Measurements from ENCODE around the gene MBNL2. TPM values are rescaled to one million over a fixed set of nuclear protein-coding genes. Genes with fewer than 3 reads are reported as not detected.
A peak's percentile ranks its signal among the peaks of the same experiment; 100 is the strongest.

MBNL2 gene
- total RNA-seq, 1 experiment from 2014 or later, result 0.85 TPM

DNA sequence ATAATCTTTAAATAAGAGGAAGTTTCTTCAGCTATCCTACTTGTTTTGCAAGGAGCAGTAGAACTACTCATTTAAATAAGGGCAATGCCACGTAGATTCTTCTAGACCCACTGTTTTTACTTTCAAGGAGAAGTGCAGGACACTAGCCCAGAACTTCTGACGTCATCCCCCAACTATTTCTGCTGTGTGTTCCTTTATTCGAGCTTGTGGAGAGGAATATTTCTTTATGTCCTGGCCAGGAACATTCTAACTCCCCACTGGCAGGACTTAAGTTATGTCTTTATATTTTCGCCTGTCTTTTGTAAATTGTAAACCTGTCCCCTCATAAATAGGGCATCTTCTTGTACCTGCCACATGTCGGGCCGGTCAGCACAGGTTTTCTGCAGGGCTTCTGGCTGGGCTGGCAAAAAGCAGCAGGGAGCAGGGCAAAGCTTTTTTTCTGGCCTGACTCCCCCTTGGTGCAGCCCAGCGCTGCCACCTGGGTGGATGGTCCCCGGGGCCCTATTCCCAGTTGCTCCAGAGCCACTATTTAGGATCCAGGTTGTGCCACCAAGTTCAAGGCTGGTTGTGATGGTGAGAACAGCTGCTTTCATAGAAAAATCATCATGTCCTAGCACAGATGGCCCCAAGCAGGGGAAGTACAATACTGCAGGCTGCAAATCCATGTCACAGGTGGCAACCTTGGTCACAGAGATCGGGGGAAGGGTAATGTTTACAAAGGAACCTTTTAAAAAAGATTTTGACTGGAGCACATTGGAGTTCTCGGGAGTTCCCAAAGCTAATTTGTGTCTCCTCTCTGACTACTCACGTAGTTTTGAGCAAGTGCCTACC is 1.8 kb downstream of the MBNL2 start:
- DNase-seq (ENCODE audit: low spot score) (no peak), ATAC-seq (no peak)
- H3K9me3 Mint-ChIP-seq, result no peaks in the 10 kb centered on the region
- peak; percentile 36; the same call in 1 of the 2 replicates for TF ChIP-seq ZNF423 (CRISPR knock-in tag; IDR thresholded peaks at IDR 0.05)
- TF ChIP-seq, protein P1, sequence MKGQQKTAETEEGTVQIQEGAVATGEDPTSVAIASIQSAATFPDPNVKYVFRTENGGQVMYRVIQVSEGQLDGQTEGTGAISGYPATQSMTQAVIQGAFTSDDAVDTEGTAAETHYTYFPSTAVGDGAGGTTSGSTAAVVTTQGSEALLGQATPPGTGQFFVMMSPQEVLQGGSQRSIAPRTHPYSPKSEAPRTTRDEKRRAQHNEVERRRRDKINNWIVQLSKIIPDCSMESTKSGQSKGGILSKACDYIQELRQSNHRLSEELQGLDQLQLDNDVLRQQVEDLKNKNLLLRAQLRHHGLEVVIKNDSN (CRISPR knock-in tag; IDR thresholded peaks at IDR 0.05), result no peak
- H3K27ac Mint-ChIP-seq, result no peak overlapping the region
- H3K27me3 Mint-ChIP-seq (ENCODE audit: low read depth), result peaks cover 95% of the 10 kb centered on the region
- POLR2A ChIA-PET, result no interaction called here
- no peaks in the 10 kb centered on the region for H3K36me3 Mint-ChIP-seq
- CTCF ChIA-PET, result interaction anchor here (0.6 to 6.8 kb wide), 3 partner anchors 114 to 634 kb away, joined by 3 to 37 read pairs (median 8); no protein-coding TSS in a partner anchor
- peak overlapping the region; percentile 38 for H3K4me3 Mint-ChIP-seq
- peaks cover 37% of the 10 kb centered on the region for H3K4me1 Mint-ChIP-seq

DNA sequence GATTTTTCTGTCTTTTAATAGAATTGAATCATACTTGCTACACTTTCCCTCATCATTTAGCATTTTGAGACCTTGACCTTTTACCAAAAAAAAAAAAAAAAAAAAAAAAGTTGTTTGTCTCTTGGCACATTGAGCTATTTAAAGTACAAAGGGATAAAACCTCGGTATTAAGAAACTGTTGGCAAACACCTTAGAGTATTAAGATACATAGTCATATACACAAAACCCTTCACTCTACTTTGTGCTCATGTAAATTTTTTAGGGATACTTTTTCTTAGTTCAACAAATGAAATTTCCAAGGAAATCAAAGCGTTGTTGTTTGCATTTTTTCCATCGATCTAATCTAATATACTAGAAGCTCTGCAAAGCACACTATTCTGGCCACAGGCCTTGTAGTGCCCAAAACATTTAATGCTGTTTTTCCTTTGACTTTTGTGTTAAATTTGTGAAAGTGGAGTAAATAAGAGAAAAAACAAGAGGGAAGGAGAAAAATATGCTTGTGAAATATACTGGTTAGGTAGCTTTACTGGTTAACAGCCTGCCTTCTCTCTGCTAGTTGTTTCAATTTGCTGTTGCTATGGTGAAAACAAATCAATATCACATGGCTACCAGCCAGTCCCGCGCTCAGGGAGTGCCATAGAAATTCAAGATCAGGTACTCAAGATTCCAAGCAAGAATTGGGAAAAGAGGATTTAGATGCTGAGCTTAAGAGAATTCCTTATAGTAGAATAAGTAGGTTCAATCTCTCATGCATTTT is 2.6 kb downstream of the MBNL2 start:
- no peak for TF ChIP-seq GTF2I (CRISPR knock-in tag; conservative IDR thresholded peaks at IDR 0.05)
- no peak for TF ChIP-seq TEAD1 (CRISPR knock-in tag; IDR thresholded peaks at IDR 0.05)
- no peak for TF ChIP-seq FOXP1 (CRISPR knock-in tag; IDR thresholded peaks at IDR 0.05; ENCODE audit: borderline replicate concordance)
- TF ChIP-seq, protein P2, sequence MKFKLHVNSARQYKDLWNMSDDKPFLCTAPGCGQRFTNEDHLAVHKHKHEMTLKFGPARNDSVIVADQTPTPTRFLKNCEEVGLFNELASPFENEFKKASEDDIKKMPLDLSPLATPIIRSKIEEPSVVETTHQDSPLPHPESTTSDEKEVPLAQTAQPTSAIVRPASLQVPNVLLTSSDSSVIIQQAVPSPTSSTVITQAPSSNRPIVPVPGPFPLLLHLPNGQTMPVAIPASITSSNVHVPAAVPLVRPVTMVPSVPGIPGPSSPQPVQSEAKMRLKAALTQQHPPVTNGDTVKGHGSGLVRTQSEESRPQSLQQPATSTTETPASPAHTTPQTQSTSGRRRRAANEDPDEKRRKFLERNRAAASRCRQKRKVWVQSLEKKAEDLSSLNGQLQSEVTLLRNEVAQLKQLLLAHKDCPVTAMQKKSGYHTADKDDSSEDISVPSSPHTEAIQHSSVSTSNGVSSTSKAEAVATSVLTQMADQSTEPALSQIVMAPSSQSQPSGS (CRISPR knock-in tag; IDR thresholded peaks at IDR 0.05; ENCODE audit: borderline replicate concordance, low read depth), result no peak
- TF ChIP-seq, protein P3, sequence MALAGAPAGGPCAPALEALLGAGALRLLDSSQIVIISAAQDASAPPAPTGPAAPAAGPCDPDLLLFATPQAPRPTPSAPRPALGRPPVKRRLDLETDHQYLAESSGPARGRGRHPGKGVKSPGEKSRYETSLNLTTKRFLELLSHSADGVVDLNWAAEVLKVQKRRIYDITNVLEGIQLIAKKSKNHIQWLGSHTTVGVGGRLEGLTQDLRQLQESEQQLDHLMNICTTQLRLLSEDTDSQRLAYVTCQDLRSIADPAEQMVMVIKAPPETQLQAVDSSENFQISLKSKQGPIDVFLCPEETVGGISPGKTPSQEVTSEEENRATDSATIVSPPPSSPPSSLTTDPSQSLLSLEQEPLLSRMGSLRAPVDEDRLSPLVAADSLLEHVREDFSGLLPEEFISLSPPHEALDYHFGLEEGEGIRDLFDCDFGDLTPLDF (CRISPR knock-in tag; IDR thresholded peaks at IDR 0.05), result no peak
- TF ChIP-seq PRRX2 (CRISPR knock-in tag; IDR thresholded peaks at IDR 0.05), result no peak
- TF ChIP-seq, protein P4, sequence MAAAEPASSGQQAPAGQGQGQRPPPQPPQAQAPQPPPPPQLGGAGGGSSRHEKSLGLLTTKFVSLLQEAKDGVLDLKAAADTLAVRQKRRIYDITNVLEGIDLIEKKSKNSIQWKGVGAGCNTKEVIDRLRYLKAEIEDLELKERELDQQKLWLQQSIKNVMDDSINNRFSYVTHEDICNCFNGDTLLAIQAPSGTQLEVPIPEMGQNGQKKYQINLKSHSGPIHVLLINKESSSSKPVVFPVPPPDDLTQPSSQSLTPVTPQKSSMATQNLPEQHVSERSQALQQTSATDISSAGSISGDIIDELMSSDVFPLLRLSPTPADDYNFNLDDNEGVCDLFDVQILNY (CRISPR knock-in tag; IDR thresholded peaks at IDR 0.05), result no peak
- TF ChIP-seq IRF2 (CRISPR knock-in tag; IDR thresholded peaks at IDR 0.05; ENCODE audit: borderline replicate concordance, low read depth), result no peak
- TF ChIP-seq ZNF396 (CRISPR knock-in tag; IDR thresholded peaks at IDR 0.05; ENCODE audit: borderline replicate concordance), result no peak
- no peak for TF ChIP-seq NR3C1 (CRISPR knock-in tag; conservative IDR thresholded peaks at IDR 0.05; ENCODE audit: low read depth)
- TF ChIP-seq ZNF416 (CRISPR knock-in tag; IDR thresholded peaks at IDR 0.05), result no peak
- no peak overlapping the region for H3K4me3 Mint-ChIP-seq
- no peak overlapping the region for H3K27ac Mint-ChIP-seq
- no peak for DNase-seq (ENCODE audit: low spot score)
- H3K27me3 Mint-ChIP-seq (ENCODE audit: low read depth), result peaks cover 95% of the 10 kb centered on the region
- ChIA-PET CTCF (interaction anchor here (0.6 to 6.8 kb wide), 3 partner anchors 115 to 847 kb away, joined by 3 to 37 read pairs (median 8); no protein-coding TSS in a partner anchor), POLR2A (interaction anchor here (0.6 kb wide), 2 partner anchors 82 to 101 kb away, joined by 3 read pairs; no protein-coding TSS in a partner anchor)
- H3K4me1 Mint-ChIP-seq, result peaks cover 37% of the 10 kb centered on the region
- H3K9me3 Mint-ChIP-seq, result no peaks in the 10 kb centered on the region
- H3K36me3 Mint-ChIP-seq, result no peaks in the 10 kb centered on the region
- no peak for ATAC-seq

DNA sequence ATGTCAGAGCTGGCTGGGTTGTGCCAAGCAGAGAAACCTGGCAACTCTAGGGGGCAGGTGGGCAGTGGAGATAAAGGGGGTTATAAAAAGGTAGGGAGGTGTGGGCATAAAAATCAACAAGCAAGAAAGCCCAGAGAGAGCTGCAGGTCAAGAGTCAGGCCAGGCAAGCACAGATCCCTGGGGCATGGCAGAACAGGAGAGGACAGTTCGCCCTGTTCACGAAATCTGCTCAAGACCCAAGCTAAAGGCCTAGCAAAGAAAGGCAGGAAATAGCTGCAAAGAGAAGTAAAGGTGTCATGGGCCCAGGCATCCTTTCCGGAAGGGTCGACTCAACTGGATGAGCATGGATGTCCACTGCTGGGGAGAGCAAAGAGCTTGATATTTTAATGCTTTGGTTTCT is 3.4 kb downstream of the MBNL2 start:
- Mint-ChIP-seq H3K27ac (no peak overlapping the region), H3K4me3 (no peak overlapping the region), H3K27me3 (ENCODE audit: low read depth) (peaks cover 95% of the 10 kb centered on the region), H3K4me1 (peaks cover 37% of the 10 kb centered on the region), H3K36me3 (no peaks in the 10 kb centered on the region), H3K9me3 (no peaks in the 10 kb centered on the region)
- ATAC-seq (no peak), DNase-seq (ENCODE audit: low spot score) (no peak)
- TF ChIP-seq, protein P5, sequence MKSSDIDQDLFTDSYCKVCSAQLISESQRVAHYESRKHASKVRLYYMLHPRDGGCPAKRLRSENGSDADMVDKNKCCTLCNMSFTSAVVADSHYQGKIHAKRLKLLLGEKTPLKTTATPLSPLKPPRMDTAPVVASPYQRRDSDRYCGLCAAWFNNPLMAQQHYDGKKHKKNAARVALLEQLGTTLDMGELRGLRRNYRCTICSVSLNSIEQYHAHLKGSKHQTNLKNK (CRISPR knock-in tag; IDR thresholded peaks at IDR 0.05), result no peak
- TF ChIP-seq CBFB (CRISPR knock-in tag; IDR thresholded peaks at IDR 0.05; ENCODE audit: low read depth) (no peak), CREB1 (CRISPR knock-in tag; IDR thresholded peaks at IDR 0.05) (no peak), SOX15 (CRISPR knock-in tag; IDR thresholded peaks at IDR 0.05) (no peak), TEAD1 (CRISPR knock-in tag; IDR thresholded peaks at IDR 0.05) (no peak)
- TF ChIP-seq, protein P6, sequence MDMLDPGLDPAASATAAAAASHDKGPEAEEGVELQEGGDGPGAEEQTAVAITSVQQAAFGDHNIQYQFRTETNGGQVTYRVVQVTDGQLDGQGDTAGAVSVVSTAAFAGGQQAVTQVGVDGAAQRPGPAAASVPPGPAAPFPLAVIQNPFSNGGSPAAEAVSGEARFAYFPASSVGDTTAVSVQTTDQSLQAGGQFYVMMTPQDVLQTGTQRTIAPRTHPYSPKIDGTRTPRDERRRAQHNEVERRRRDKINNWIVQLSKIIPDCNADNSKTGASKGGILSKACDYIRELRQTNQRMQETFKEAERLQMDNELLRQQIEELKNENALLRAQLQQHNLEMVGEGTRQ (CRISPR knock-in tag; IDR thresholded peaks at IDR 0.05), result no peak
- TF ChIP-seq, protein P4 (CRISPR knock-in tag; IDR thresholded peaks at IDR 0.05), result no peak
- ChIA-PET CTCF (interaction anchor here (0.7 to 6.8 kb wide), 4 partner anchors 44 to 994 kb away, joined by 3 to 37 read pairs (median 6); no protein-coding TSS in a partner anchor), POLR2A (no interaction called here)
